ENCODE data around the gene CEP250. TPM values are rescaled to one million over a fixed set of nuclear protein-coding genes. Genes with fewer than 3 reads are reported as not detected.

The CEP250 gene
- total RNA-seq, 1 donor from 2014 or later: 55.4 TPM

- H3K4me2 ChIP-seq: no peak overlapping the region
- H3F3A ChIP-seq (ENCODE audit: low read depth): no peaks in the 10 kb centered on the region
- H3K36me3 ChIP-seq: no peaks in the 10 kb centered on the region
- Mint-ChIP-seq H3K9me3 (peaks cover 4% of the 10 kb centered on the region), H3K36me3 (peaks cover 2% of the 10 kb centered on the region), H3K27me3 (ENCODE audit: insufficient read depth, low read depth) (peaks cover 10% of the 10 kb centered on the region), H3K4me1 (peaks cover 3% of the 10 kb centered on the region), H3K4me3 (no peak overlapping the region), H3K27ac (no peak overlapping the region)
- H3K4me1 ChIP-seq: no peaks in the 10 kb centered on the region
- no peaks in the 10 kb centered on the region for H3K79me2 ChIP-seq (ENCODE audit: low read depth)
- no peaks in the 10 kb centered on the region for H3K9me3 ChIP-seq (ENCODE audit: low read depth)
- H4K20me1 ChIP-seq (ENCODE audit: low read depth): no peaks in the 10 kb centered on the region
- no peak overlapping the region for H3K27ac ChIP-seq
- H3K9ac ChIP-seq: no peak overlapping the region
- H3K4me3 ChIP-seq: no peak overlapping the region
- DNase-seq (ENCODE audit: low spot score): no peak
- TF ChIP-seq EZH2phosphoT487 (IDR thresholded peaks at IDR 0.05): no peak
- TF ChIP-seq CTCF (IDR thresholded peaks at IDR 0.05): no peak
- no peak for TF ChIP-seq EZH2 (IDR thresholded peaks at IDR 0.05)
- H2AFZ ChIP-seq (replicated peaks): no peak overlapping the region
- H3K27me3 ChIP-seq: no peaks in the 10 kb centered on the region
Measured at GRCh38 chr20:35525639-35526038, 70.2 kb downstream of the CEP250 start.

GRCh38 chr20:35527122-35527769, 71.8 kb downstream of the CEP250 start:
- Mint-ChIP-seq H3K27me3 (ENCODE audit: insufficient read depth, low read depth) (peaks cover 10% of the 10 kb centered on the region), H3K27ac (peak overlapping the region; percentile 47), H3K4me1 (peaks cover 3% of the 10 kb centered on the region), H3K9me3 (peaks cover 4% of the 10 kb centered on the region), H3K36me3 (peaks cover 2% of the 10 kb centered on the region), H3K4me3 (no peak overlapping the region)
- TF ChIP-seq EZH2 (IDR thresholded peaks at IDR 0.05): no peak
- TF ChIP-seq CTCF (IDR thresholded peaks at IDR 0.05): no peak
- no peak for TF ChIP-seq EZH2phosphoT487 (IDR thresholded peaks at IDR 0.05)
- H3K79me2 ChIP-seq (ENCODE audit: low read depth): no peaks in the 10 kb centered on the region
- H3K9ac ChIP-seq: no peak overlapping the region
- H3F3A ChIP-seq (ENCODE audit: low read depth): no peaks in the 10 kb centered on the region
- H2AFZ ChIP-seq (replicated peaks): no peak overlapping the region
- H3K4me2 ChIP-seq: no peak overlapping the region
- H3K4me1 ChIP-seq: no peaks in the 10 kb centered on the region
- no peaks in the 10 kb centered on the region for H3K9me3 ChIP-seq (ENCODE audit: low read depth)
- peak; percentile 9 for DNase-seq (ENCODE audit: low spot score)
- H3K27me3 ChIP-seq: no peaks in the 10 kb centered on the region
- H3K36me3 ChIP-seq: no peaks in the 10 kb centered on the region
- no peak overlapping the region for H3K4me3 ChIP-seq
- H4K20me1 ChIP-seq (ENCODE audit: low read depth): no peaks in the 10 kb centered on the region
- no peak overlapping the region for H3K27ac ChIP-seq

- TF ChIP-seq EZH2phosphoT487 (IDR thresholded peaks at IDR 0.05) (no peak), EZH2 (IDR thresholded peaks at IDR 0.05) (no peak), CTCF (IDR thresholded peaks at IDR 0.05) (no peak)
- H3K9me3 ChIP-seq (ENCODE audit: low read depth): no peaks in the 10 kb centered on the region
- DNase-seq (ENCODE audit: low spot score): no peak
- Mint-ChIP-seq H3K27ac (no peak within 1 kb of the TSS), H3K9me3 (peaks cover 4% of the 10 kb centered on the region), H3K4me1 (peaks cover 3% of the 10 kb centered on the region), H3K27me3 (ENCODE audit: insufficient read depth, low read depth) (peaks cover 2% of the 10 kb centered on the region), H3K36me3 (peaks cover 2% of the 10 kb centered on the region), H3K4me3 (no peak within 1 kb of the TSS)
- no peaks in the 10 kb centered on the region for H3K4me1 ChIP-seq
- no peaks in the 10 kb centered on the region for H3K79me2 ChIP-seq (ENCODE audit: low read depth)
- H3K4me3 ChIP-seq: no peak within 1 kb of the TSS
- H3K27ac ChIP-seq: no peak within 1 kb of the TSS
- no peak within 1 kb of the TSS for H2AFZ ChIP-seq (replicated peaks)
- no peaks in the 10 kb centered on the region for H4K20me1 ChIP-seq (ENCODE audit: low read depth)
- no peaks in the 10 kb centered on the region for H3F3A ChIP-seq (ENCODE audit: low read depth)
- no peak within 1 kb of the TSS for H3K4me2 ChIP-seq
- no peaks in the 10 kb centered on the region for H3K27me3 ChIP-seq
- no peaks in the 10 kb centered on the region for H3K36me3 ChIP-seq
- no peak within 1 kb of the TSS for H3K9ac ChIP-seq
Measured at GRCh38 chr20:35529552-35529951, 74.2 kb downstream of the CEP250 start, which contains the start of gene C20orf173. TSS of gene C20orf173 (minus strand) at chr20:35529652. CDS start at chr20:35529373, 279 bp downstream.

Data from neural progenitor cell (in vitro differentiated cells).